HG02763 (cell line): ENCODE results near the gene ZNF92.
"Not testable (repeated sequence)": the region's sequence is repeated elsewhere in the genome, so short reads cannot be mapped to it uniquely, and the experiment has no call there.

Experiments
- ATAC-seq: cut with Tn5 transposase; IDR thresholded peaks from one replicate; pipeline ENCODE4 v1.9.1; 2021; ENCODE audit warnings: mild to moderate bottlenecking, moderate library complexity; ENCODE audit not compliant: unreplicated experiment

The ZNF92 gene

DNA sequence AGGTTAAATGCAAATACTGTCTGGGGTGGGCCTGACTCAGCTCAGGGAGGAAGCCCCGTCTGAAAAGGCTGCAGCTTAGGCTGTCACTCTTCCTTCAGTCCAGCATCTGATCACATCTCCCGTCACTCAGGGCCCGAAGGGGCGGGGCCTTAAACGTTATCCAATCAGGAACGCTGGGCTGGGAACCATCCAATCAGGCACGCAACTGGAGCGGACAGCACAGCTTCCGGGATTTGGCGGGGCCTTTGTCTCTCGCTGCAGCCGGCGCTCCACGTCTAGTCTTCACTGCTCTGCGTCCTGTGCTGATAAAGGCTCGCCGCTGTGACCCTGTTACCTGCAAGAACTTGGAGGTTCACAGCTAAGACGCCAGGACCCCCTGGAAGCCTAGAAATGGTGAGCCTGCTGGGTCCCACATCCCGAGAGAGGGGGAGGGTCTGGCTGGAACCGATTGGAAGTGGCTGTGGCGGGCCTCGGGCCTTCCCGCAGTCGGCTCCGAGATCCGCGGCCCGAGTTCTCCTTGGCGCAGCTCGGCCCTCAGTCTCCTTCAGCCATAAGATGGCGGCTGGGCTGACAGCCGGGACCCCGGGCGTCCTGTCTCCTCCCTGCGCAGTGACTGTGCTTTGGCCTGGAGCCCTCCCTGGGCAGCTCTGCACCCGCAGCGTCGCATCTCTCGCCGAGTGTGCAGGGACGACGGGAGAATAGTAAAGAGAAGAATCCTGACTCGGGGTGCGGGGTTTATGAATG is at the start of gene ZNF92:
TSS of gene ZNF92 (plus strand) at position 248 of the 744 bp plus-strand sequence. CDS start at position 391, 143 bp downstream.
- peak; percentile 100 for ATAC-seq

DNA sequence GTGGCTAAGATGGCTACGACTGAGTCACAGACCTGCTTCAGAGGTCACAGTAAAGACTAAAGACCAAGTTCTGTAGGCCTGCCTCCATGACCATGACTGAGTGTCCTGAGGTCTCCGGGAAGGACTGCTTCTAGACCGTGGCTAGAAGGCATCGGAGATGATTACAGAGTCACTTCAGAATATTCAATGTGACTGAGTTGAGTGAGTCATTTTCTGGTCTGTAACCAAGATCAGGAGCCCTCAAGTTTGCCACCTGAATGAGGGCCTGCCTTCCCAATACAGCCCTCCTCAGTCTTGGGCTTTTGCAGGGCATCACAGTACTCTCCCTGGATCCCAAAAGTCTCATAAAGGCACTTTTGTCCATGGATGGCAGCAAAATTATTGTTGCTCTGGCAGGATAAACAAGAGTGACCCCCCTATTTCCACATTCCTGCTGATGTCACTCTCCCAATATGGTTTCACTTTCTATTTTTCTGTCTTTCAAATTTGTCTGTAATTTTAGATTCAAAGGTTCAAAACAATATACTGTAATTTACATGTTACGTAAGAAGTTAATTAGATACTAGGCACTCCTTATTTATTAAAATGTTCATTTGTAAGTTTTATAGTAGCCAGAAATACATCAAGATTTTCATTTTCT is 47.7 kb upstream of the ZNF92 start:
- ATAC-seq = no peak

DNA sequence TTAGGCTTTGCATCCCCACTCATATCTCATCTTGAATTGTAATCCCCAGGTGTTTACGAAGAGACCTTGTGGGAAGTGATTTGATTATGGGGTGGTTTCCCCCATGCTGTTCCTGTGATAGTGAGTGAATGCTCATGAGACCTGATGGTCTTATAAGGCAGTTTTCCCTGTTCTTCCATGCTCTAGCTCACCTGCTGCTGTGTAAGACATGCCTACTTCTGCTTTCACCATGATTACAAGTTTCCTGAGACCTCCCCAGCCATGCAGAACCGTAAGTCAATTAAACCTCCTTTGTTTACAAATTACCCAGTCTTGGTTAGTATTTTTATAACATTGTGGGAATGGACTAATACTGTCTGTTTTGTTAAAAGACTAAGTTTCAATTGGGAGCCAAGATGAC is 35.3 kb upstream of the ZNF92 start:
- ATAC-seq = peak; percentile 54

DNA sequence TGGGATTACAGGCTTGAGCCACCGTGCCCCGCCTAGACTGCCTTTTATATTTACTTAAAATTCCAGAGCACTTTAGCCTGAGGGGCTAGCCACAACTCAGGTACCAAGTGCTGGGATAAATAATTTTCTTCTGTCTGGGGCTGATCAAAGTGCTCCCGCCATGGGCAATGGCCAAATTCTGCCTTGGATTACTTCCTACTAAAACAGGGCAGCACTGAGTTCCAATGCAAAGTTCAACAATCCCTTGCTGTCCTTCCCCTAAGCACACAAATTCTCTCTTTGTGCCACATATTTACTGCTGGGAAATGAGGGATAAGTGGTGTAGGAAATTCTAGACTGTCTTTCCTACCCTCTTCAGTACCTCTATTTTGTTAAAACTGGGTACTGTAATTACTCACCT is 34.4 kb upstream of the ZNF92 start:
- no peak for ATAC-seq

DNA sequence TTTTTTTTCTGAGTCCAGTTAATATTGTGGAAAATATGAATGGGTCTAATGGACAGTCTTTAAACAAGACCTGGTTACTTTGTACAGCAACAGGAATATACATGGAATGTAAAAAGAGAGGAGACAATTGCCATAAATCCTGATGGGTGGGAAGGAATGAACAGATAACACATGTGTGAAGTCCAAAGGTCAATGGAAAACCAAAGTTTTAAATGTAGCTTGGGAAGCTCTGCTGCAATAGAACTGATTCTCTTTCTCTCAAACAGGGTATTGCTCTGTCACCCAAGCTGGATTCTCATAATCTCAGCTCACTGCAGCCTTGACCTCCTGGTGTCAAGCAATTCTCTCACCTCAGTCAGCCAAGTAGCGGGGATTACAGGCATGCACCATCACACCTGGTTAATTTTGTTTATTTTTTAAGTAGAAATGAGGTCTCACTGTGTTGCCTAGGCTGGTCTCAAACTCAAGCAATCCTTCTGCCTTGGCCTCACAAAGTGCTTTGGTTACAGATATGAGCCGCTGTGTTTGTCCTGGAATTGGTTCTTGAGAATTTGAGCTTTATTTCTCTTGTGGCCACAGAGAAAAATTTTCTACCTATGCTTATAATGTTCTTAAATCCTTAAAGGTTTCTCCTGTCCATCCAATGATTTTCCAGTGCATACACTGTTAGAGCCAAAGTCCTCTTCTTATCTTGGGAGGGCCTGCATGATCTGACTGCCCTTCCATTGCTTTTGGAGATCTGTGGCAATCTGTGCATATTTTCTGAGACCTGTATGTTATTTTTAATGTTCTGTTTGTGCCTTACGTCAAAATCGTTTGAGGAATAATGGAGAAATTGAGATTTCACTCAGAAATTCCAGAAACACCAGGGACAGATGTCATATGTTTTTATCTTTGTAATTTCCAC is 30.7 kb upstream of the ZNF92 start:
- ATAC-seq = no peak

DNA sequence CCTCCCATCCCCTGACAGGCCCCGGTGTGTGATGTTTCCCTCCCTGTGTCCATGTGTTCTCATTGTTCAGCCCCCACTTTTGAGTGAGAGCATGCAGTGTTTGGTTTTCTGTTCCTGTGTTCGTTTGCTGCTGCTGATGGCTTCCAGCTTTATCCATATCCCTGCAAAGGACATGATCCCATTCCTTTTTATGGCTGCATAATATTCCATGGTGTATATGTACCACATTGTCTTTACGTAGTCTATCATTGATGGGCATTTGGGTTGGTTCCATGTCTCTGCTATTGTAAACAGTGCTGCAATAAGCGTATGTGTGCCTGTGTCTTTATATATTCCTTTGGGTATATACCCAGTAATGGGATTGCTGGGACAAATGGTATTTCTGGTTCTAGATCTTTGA is 29.1 kb upstream of the ZNF92 start:
- not testable (repeated sequence) for ATAC-seq

DNA sequence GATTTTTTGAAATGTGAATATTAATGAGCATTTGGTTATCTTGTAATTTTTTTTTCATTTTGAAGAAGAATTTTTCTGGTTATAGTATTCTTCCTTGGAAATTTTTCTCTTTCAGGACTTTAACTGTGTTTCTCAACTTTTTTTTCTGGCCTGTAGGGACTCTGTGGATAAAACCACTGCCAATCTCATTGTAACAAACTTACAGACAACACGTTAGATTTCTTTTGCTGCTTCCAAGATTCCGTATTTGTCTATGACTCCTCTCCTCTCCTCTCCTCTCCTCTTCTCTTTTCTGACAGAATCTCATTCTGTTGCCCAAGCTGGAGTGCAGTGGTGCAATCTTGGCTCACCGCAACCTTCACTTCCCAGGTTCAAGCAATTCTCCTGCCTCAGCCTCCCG is 19.4 kb upstream of the ZNF92 start:
- no peak for ATAC-seq

DNA sequence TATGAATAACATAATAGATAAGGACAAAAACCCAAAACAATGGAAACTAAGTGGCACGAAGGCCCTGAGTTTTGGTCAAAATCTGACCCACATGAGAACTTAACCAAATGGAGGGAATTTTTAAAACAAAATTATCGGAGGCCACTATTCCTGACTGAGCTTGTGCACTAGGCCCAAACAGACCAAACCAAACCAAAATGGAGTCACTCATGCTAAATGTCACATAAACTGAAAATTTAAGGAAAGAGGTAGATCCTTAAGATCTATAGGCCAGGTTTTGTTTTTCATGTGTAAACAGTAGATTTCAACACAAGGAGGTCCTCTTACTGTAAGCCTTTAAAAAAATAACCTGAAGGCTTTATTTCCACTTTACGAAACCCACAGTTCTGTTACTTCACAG is 3.8 kb upstream of the ZNF92 start:
- no peak for ATAC-seq

DNA sequence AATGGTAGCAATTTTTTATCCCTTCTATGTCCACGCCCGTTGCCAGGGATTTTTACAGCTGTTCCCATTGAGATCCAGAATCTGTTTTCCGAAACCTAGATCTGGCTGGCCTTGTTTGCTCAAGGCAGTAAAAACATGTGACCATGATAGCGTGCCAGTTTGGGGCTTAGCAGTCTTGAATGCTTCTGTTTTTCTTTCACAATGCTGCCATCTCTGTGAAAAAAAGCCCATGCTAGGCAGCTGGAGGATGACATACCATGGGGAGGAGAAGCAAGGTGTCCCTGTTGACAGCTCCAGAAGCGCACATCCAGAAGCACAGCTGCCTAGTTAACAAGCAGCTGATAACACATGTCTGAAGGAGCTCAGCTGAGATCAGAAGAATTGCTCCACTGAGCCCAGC is 2.2 kb upstream of the ZNF92 start:
- no peak for ATAC-seq

DNA sequence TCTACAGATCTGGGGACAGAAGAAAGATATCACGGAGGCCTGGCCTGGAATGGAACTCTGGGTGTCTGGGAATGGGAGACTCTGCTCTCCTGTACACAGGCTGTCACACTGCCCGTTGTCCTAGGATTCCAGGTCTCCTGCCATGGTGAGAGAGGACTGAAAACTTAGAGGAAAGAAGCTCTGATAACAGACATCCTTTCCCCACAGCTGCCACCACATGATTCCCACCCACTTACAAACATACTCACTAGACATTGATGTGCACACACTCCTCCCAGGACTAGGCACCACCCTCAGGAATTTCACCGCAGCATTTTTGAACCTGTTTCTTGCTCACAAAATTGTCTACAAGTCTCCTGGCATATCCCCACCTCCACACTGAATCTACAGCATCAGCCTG is 5.7 kb downstream of the ZNF92 start:
- no peak for ATAC-seq

DNA sequence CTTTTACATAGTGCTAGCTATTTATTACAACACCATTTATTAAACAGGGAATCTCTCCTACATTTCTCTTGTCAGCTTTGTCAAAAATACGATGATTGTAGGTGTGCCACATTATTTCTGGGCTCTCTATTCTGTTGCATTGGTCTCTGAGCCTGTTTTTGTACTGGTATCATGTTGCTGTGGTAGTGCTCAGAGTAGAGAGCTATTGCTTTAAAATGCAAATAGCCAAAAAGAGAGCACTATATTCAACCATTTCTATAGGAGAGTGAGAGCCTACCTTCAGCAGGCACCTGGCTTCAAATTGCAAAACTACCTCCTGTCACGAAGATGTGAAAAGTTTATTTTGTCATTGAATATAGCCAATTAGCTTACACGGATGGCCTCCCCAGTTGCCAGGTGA is 8.1 kb downstream of the ZNF92 start:
- ATAC-seq = no peak

DNA sequence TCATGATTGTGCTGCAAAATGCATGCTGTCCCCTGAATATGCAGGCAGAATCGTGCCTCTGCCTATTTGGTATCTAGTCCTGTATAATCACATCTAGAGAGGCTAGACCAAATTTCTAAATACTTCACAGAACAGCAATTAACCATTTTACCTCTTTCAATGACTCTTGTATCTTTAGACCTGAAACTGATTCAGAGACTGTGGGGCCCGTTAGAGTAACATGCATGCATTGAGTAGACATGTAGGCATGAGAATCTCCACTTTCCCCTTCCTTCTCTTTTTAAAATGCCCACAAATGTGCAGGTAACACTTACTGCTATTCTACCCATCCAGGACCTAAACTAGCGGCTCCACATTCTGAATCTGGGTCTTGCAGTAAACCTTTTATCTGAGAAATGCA is 8.8 kb downstream of the ZNF92 start:
- no peak for ATAC-seq

DNA sequence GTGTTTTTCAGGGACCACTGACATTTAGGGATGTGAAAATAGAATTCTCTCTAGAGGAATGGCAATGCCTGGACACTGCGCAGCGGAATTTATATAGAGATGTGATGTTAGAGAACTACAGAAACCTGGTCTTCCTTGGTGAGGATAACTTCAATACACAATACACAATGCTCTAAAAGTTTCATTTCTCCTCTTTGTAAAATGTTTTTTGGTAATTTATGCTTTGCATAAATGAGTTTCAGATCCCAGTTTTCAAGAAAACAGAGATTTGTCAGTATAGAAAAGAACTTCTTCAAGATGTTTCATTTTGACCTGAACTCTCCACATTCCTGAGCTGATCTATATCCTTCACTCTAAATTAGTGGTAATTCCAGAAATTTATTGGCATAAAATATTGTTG is 14.2 kb downstream of the ZNF92 start:
- ATAC-seq = no peak

DNA sequence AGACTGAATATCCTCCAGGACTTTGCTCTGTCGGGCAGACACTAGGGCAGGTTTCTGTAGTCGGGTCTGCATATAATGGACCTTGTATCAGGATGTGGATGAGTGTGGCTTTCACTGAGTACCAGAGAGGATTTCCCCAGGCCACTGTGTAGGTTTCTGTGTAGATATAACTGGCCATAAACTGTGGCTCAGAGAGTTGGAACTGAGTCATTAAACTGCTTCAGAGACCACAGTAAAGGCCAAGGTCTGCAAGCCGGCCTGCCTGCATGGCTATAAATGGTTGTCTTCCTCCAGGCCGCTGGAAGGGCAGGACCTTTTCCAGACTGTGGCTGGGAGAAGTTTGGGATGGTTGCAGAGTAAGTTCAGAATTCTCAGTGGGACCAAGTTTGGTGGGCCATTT is 16.9 kb downstream of the ZNF92 start:
- peak; percentile 86 for ATAC-seq

DNA sequence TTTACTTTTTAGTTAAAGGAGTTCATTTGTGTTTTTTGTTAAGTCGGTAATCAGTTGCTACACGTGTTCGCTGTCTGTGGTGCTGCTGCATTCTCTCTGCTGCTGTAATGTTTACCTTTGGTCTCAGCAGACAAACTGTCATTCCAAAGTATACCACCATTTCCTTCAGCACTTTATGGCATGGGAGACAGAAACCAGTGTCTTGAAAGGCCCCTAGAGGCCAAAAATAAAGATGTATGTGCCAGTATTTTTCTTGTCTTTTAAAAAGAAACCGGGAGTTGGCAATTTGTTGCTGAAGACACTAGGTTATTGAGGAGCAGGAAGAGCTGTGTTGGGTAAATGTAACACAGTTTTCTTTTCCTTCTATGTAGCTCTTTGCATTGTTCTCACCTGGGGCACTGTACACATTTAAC is 24.1 kb downstream of the ZNF92 start:
- no peak for ATAC-seq

DNA sequence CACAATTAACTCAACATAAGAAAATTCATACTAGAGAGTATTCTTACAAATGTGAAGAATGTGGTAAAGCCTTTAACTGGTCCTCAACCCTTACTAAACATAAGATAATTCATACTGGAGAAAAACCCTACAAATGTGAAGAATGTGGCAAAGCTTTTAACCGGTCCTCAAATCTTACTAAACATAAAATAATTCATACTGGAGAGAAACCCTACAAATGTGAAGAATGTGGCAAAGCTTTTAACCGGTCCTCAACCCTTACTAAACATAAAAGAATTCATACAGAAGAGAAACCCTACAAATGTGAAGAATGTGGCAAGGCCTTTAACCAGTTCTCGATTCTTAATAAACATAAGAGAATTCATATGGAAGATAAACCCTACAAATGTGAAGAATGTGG is 25.0 kb downstream of the ZNF92 start:
- not testable (repeated sequence) for ATAC-seq

DNA sequence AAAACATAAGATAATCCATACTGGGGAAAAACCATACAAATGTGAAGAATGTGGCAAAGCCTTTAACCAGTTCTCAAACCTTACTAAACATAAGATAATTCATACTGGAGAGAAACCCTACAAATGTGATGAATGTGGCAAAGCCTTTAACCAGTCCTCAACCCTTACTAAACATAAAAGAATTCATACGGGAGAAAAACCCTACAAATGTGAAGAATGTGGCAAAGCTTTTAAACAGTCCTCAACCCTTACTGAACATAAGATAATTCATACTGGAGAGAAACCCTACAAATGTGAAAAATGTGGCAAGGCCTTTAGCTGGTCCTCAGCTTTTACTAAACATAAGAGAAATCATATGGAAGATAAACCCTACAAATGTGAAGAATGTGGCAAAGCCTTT is 25.4 kb downstream of the ZNF92 start:
- ATAC-seq = not testable (repeated sequence)

DNA sequence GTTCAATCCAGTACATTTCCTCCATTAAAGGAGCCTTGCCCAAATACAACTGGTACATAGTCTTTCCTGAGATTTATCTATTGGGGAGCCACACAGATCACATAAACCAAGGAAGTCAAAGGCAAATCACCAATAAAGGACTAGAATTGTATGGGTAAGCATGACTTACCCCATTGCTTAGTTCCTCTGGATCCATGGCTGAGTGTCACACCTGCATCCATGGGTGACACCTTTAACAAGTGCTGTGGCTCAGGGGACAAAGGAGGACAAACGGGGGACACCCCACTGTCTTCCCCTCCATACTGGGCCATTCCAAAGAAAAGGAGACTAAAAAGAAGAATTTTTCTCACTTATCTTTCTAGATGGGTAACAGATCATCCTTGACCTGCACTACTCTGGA is 30.4 kb downstream of the ZNF92 start:
- ATAC-seq = no peak

DNA sequence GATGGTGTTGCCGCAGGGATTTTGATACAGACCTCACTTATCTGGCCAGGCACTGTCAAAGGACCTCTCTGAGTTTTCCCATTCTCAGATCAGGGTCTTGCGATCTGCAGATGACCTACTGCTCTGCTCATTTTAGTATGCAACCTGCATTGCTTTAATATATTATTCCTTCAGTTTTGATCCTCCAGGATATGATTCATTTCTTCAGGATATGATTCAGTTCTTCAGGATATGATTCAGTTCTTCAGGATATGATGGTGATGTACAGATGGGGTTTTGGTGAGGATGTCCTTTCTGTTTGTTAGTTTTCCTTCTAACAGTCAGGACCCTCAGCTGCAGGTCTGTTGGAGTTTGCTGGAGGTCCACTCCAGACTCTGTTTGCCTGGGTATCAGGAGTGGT is 33.1 kb downstream of the ZNF92 start:
- ATAC-seq = not testable (repeated sequence)

DNA sequence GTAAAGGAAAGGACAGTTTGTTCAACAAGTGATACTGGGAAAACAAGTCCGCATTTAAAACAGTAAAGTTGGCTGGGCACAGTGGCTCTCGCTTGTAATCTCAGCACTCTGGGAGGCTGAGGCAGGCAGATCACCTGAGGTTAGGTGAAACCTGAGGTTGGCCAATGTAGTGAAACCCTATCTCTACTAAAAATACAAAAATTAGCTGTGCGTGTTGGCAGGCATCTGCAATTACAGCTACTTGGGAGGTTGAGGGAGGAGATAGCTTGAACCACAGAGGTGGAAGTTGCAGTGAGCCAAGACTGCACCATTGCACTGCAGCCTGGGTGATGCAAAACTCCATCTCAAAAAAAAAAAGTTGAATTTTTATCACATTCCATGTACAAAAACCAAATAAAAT is 35.7 kb downstream of the ZNF92 start:
- ATAC-seq = no peak

DNA sequence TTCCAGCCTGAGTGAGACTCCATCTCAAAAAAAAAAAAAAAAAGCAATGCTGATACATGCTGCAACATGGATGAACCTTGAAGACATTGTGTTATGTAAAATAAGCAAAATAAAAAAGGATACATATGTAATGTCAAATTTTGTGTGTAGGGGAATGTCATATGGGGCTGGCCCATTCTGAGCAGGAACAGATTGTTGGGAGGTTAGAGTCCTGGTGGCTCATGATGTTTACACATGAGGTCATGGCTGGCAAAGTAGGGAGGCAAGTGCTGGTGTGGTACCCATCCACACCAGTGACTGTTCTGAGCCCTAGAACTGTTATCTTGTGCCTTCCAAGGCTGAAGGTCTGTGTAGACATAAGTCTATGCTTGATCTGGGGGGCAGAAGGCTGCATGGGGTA is 37.6 kb downstream of the ZNF92 start:
- no peak for ATAC-seq

DNA sequence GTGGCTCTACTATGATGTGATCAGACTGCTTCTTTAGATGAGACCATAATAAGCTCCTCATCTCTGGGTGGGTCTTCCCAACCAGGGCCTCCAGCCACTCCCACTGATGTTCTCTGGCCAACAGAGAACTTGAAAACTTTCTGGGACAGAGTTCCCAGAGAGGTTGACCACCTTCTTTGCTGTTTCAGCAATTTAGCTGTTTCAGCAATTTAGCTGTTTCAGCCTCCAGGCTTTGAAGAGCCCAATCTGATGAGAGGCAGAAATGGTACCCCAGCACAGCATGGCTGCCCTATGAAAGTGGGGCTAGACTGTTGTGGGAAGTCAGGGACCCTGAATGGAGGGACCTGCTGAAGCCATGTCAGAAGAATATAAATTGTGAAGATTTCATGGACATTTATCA is 49.0 kb downstream of the ZNF92 start:
- no peak for ATAC-seq
